OCI-LY7 (cell line): Measurements from ENCODE around the gene GNMT. TPM values are rescaled to one million over a fixed set of nuclear protein-coding genes. Genes with fewer than 3 reads are reported as not detected.

ENCODE experiments used
- BruUV-seq: library from RNA; stranded (reverse); fragments of 400-500 nt; replicated peaks from 2 replicates; lab custom pipeline; 2021; lab: Mats Ljungman, UMichigan
- CTCF ChIA-PET: fragments of 300-600 bp; sonication (Branson Sonifier 250); formaldehyde crosslinking; loops from one replicate; lab custom pipeline; 2022; ENCODE audit warnings: antibody characterized with exemption; ENCODE audit not compliant: unreplicated experiment; lab: Charles Lee
- POLR2A ChIA-PET: fragments of 300-600 bp; sonication (Branson Sonifier 250); formaldehyde crosslinking; loops from one replicate; lab custom pipeline; 2022; ENCODE audit warnings: antibody characterized with exemption; lab: Charles Lee
- DNase-seq: peaks from one replicate; pipeline ENCODE4 v3.0.0-alpha.2; 2015; ENCODE audit warnings: low spot score
- H2AFZ ChIP-seq: fragments of 200-600 bp; sonication (generic), shearing (Covaris generic); 2 replicates; pipeline ENCODE4 v1.6.1; 2014; ENCODE audit warnings: mild to moderate bottlenecking, antibody characterized with exemption, low read length, moderate library complexity
- H3K27ac ChIP-seq: fragments of 200-600 bp; sonication (generic); 2 replicates; pipeline ENCODE4 v1.5.1; 2014; ENCODE audit warnings: mixed run types, low read depth, mild to moderate bottlenecking, moderate library complexity, low read length, inconsistent platforms; ENCODE audit not compliant: poor library complexity, severe bottlenecking
- H3K36me3 ChIP-seq: fragments of 200-600 bp; sonication (generic); 2 replicates; pipeline ENCODE4 v1.6.1; 2014; ENCODE audit warnings: mild to moderate bottlenecking, antibody characterized with exemption, low read length, moderate library complexity, mixed read lengths; ENCODE audit not compliant: insufficient read depth
- H3K4me1 ChIP-seq: fragments of 200-600 bp; sonication (generic); 2 replicates; pipeline ENCODE4 v1.5.1; 2014; ENCODE audit warnings: mild to moderate bottlenecking, low read length; ENCODE audit not compliant: insufficient read depth, poor library complexity, severe bottlenecking
- H3K4me2 ChIP-seq: fragments of 200-600 bp; sonication (generic); 2 replicates; pipeline ENCODE4 v1.6.1; 2014; ENCODE audit warnings: mild to moderate bottlenecking, low read length
- H3K4me3 ChIP-seq: fragments of 200-600 bp; sonication (generic); 2 replicates; pipeline ENCODE4 v1.5.1; 2014; ENCODE audit warnings: mild to moderate bottlenecking, low read depth, low read length; ENCODE audit not compliant: poor library complexity, severe bottlenecking
- H3K79me2 ChIP-seq: fragments of 200-600 bp; sonication (generic); 2 replicates; pipeline ENCODE4 v1.6.1; 2016; ENCODE audit warnings: low read depth, mild to moderate bottlenecking, low read length, moderate library complexity, mixed read lengths; ENCODE audit not compliant: insufficient read depth
- H3K9me2 ChIP-seq: fragments of 200-600 bp; sonication (generic); 2 replicates; pipeline ENCODE4 v1.6.1; 2016; ENCODE audit warnings: mild to moderate bottlenecking, low read length, mixed read lengths; ENCODE audit not compliant: insufficient read depth
- H3K9me3 ChIP-seq: fragments of 200-600 bp; sonication (generic); 2 replicates; pipeline ENCODE4 v1.6.1; 2014; ENCODE audit warnings: mild to moderate bottlenecking, mixed run types, low read length, mixed read lengths
- H4K20me1 ChIP-seq: fragments of 200-600 bp; sonication (generic); 2 replicates; pipeline ENCODE4 v1.6.1; 2014; ENCODE audit warnings: mild to moderate bottlenecking, antibody characterized with exemption, low read length, moderate library complexity, mixed read lengths; ENCODE audit not compliant: insufficient read depth
- EZH2phosphoT487 ChIP-seq: fragments of 200-600 bp; sonication (generic); IDR thresholded peaks from 2 replicates; pipeline ENCODE4 v1.6.1; 2018; ENCODE audit warnings: low read depth, borderline replicate concordance, mild to moderate bottlenecking, mixed run types, antibody characterized with exemption, low read length, moderate library complexity, mixed read lengths
- intact Hi-C: fragments of 100-400 bp; cut with micrococcal nuclease; formaldehyde crosslinking; loops from one replicate; pipeline ENCODE4 v1.10.0; 2022; ENCODE audit not compliant: unreplicated experiment
- total RNA-seq, 2 experiments: library from RNA; depleted of rRNA in 1 of 2; stranded (reverse); fragments of >200 nt in 1 of 2; shearing (Covaris generic) in 1 of 2; gene quantifications; 2 replicates each; pipeline ENCODE4 v1.2.3, GENCODE V29; 2014 to 2022
- TF ChIP-seq, protein P1 (sequence below): fragments of 200-600 bp; sonication (generic); conservative IDR thresholded peaks from 2 replicates; pipeline ENCODE4 v1.5.1; 2014; ENCODE audit warnings: mild to moderate bottlenecking, antibody characterized with exemption, low read length, moderate library complexity, mixed read lengths

Gene GNMT
- total RNA-seq, 2 experiments from 2014 or later: 1.7 TPM

GRCh38 chr6:42988486-42989020 is 28.0 kb downstream of the GNMT start:
- H3K9me3 ChIP-seq: no peaks in the 10 kb centered on the region
- no peaks in the 10 kb centered on the region for H3K9me2 ChIP-seq
- no peaks in the 10 kb centered on the region for H4K20me1 ChIP-seq
- peaks cover 7% of the 10 kb centered on the region; the same call in 1 of the 2 replicates for H3K79me2 ChIP-seq
- intact Hi-C loops: no loop called here
- no peak overlapping the region for H3K27ac ChIP-seq
- ChIA-PET POLR2A (interaction anchor here (1.6 kb wide), 1 partner anchor 24 kb away, joined by 3 read pairs; no protein-coding TSS in a partner anchor), CTCF (interaction anchor here (0.9 kb wide), 1 partner anchor 183 kb away, joined by 3 read pairs; no protein-coding TSS in a partner anchor)
- no TSS peak for BruUV-seq
- no peak overlapping the region for H3K4me3 ChIP-seq
- no peak for DNase-seq
- peaks cover 15% of the 10 kb centered on the region for H3K4me1 ChIP-seq
- peaks cover 20% of the 10 kb centered on the region; the same call in 1 of the 2 replicates for H3K36me3 ChIP-seq
- TF ChIP-seq EZH2phosphoT487: no peak
- TF ChIP-seq, protein P1, sequence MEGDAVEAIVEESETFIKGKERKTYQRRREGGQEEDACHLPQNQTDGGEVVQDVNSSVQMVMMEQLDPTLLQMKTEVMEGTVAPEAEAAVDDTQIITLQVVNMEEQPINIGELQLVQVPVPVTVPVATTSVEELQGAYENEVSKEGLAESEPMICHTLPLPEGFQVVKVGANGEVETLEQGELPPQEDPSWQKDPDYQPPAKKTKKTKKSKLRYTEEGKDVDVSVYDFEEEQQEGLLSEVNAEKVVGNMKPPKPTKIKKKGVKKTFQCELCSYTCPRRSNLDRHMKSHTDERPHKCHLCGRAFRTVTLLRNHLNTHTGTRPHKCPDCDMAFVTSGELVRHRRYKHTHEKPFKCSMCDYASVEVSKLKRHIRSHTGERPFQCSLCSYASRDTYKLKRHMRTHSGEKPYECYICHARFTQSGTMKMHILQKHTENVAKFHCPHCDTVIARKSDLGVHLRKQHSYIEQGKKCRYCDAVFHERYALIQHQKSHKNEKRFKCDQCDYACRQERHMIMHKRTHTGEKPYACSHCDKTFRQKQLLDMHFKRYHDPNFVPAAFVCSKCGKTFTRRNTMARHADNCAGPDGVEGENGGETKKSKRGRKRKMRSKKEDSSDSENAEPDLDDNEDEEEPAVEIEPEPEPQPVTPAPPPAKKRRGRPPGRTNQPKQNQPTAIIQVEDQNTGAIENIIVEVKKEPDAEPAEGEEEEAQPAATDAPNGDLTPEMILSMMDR: no peak
- no peak overlapping the region for H3K4me2 ChIP-seq
- no peak overlapping the region for H2AFZ ChIP-seq

GRCh38 chr6:42989923-42990322 is 29.4 kb downstream of the GNMT start:
- CTCF ChIA-PET: no interaction called here
- peaks cover 20% of the 10 kb centered on the region; the same call in 1 of the 2 replicates for H3K36me3 ChIP-seq
- no peak overlapping the region for H3K4me2 ChIP-seq
- no peaks in the 10 kb centered on the region for H3K9me2 ChIP-seq
- H2AFZ ChIP-seq: no peak overlapping the region
- DNase-seq: no peak
- no peak overlapping the region for H3K4me3 ChIP-seq
- intact Hi-C loops: no loop called here
- no peaks in the 10 kb centered on the region for H4K20me1 ChIP-seq
- H3K4me1 ChIP-seq: peaks cover 10% of the 10 kb centered on the region
- H3K79me2 ChIP-seq: peaks cover 7% of the 10 kb centered on the region; the same call in 1 of the 2 replicates
- no TSS peak for BruUV-seq
- no peak for TF ChIP-seq EZH2phosphoT487
- TF ChIP-seq, protein P1: no peak
- H3K27ac ChIP-seq: no peak overlapping the region
- POLR2A ChIA-PET: interaction anchor here (0.7 kb wide), 1 partner anchor 742 kb away, joined by 4 read pairs; no protein-coding TSS in a partner anchor
- no peaks in the 10 kb centered on the region for H3K9me3 ChIP-seq

DNA sequence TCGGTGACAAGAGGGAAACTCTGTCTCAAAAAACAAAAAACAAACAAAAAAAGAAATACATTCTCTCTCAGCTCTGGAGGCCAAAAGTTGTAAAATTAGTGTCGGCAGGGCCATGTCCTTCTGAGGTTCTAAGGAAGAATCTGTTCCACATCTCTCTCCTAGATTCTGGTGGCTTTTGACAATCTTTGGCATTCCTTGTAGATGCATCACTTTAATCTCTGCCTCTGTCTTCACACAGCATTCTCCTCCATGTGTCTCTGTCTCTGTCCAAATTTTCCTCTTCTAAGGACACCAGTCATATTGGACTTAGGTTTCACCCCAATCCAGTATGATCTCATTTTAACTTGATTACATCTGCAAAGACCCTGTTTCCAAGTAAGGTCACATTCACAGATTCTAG is 32.9 kb downstream of the GNMT start:
- intact Hi-C loops: no loop called here
- no peak overlapping the region for H3K4me2 ChIP-seq
- H3K9me2 ChIP-seq: no peaks in the 10 kb centered on the region
- no peak for DNase-seq
- H2AFZ ChIP-seq: no peak overlapping the region
- no peak for TF ChIP-seq EZH2phosphoT487
- TF ChIP-seq, protein P1: no peak
- POLR2A ChIA-PET: no interaction called here
- no peak overlapping the region for H3K27ac ChIP-seq
- CTCF ChIA-PET: no interaction called here
- H3K9me3 ChIP-seq: no peaks in the 10 kb centered on the region
- no peak overlapping the region for H3K4me3 ChIP-seq
- no peaks in the 10 kb centered on the region for H4K20me1 ChIP-seq
- H3K79me2 ChIP-seq: no peaks in the 10 kb centered on the region
- no peaks in the 10 kb centered on the region for H3K4me1 ChIP-seq
- no TSS peak for BruUV-seq
- H3K36me3 ChIP-seq: peaks cover 20% of the 10 kb centered on the region; the same call in 1 of the 2 replicates
